DND-41 (cell line): ENCODE results near the gene CPT1A.

ENCODE experiments used
- ATAC-seq: fragments of 200-7000 bp; cut with Tn5 transposase; 3 replicates; pipeline ENCODE4 v1.9.1; 2021; ENCODE audit warnings: low read depth; ENCODE audit not compliant: insufficient read depth
- DNase-seq: peaks from one replicate; pipeline ENCODE4 v3.0.0-alpha.2; 2020
- H2AFZ ChIP-seq: 2 replicates; pipeline ENCODE4 v1.6.0; 2012; ENCODE audit warnings: low read depth, low read length
- H3K27ac ChIP-seq: 2 replicates; pipeline ENCODE4 v1.5.1; 2012; ENCODE audit warnings: low read length, inconsistent platforms
- H3K27me3 ChIP-seq: fragments of 200-600 bp; sonication (generic); 2 replicates; pipeline ENCODE4 v1.6.0; 2012; ENCODE audit warnings: low read length, mild to moderate bottlenecking, inconsistent platforms; ENCODE audit not compliant: insufficient read depth, poor library complexity
- H3K36me3 ChIP-seq: 2 replicates; pipeline ENCODE4 v1.5.1; 2012; ENCODE audit warnings: low read length, inconsistent platforms; ENCODE audit not compliant: insufficient read depth
- H3K4me1 ChIP-seq: 2 replicates; pipeline ENCODE4 v1.5.1; 2012; ENCODE audit warnings: mild to moderate bottlenecking, low read length; ENCODE audit not compliant: insufficient read depth
- H3K4me2 ChIP-seq: 2 replicates; pipeline ENCODE4 v1.6.0; 2012; ENCODE audit warnings: mild to moderate bottlenecking, moderate library complexity, low read length, inconsistent platforms; ENCODE audit not compliant: insufficient read depth
- H3K4me3 ChIP-seq, 2 experiments: fragments of 200-600 bp in 1 of 2; shearing (Covaris generic) in 1 of 2; 2 replicates each; pipeline ENCODE4 v1.5.1; 2012 to 2016; ENCODE audit warnings: inconsistent platforms in 2 of 2, low read length in 2 of 2, mild to moderate bottlenecking in 2 of 2, low read depth in 1 of 2, moderate library complexity in 1 of 2
- H3K79me2 ChIP-seq: 2 replicates; pipeline ENCODE4 v1.6.0; 2012; ENCODE audit warnings: low read length, inconsistent platforms; ENCODE audit not compliant: insufficient read depth
- H3K9ac ChIP-seq: 2 replicates; pipeline ENCODE4 v1.6.0; 2012; ENCODE audit warnings: low read depth, mild to moderate bottlenecking, inconsistent platforms, low read length, moderate library complexity
- H3K9me3 ChIP-seq: 2 replicates; pipeline ENCODE4 v1.5.1; 2012; ENCODE audit warnings: low read length, moderate library complexity, mild to moderate bottlenecking, inconsistent platforms; ENCODE audit not compliant: insufficient read depth, severe bottlenecking
- H4K20me1 ChIP-seq: 2 replicates; pipeline ENCODE4 v1.6.0; 2012; ENCODE audit warnings: low read length; ENCODE audit not compliant: insufficient read depth
- CTCF ChIP-seq: IDR thresholded peaks from 2 replicates; pipeline ENCODE4 v1.5.1; 2012; ENCODE audit warnings: borderline replicate concordance, low read length, moderate library complexity, mild to moderate bottlenecking; ENCODE audit not compliant: poor library complexity, severe bottlenecking; ENCODE audit errors: extremely low read depth
- EZH2 ChIP-seq: IDR thresholded peaks from 3 replicates; pipeline ENCODE4 v1.6.1; 2012; ENCODE audit warnings: borderline replicate concordance, low read depth, mild to moderate bottlenecking, moderate library complexity, low read length, inconsistent platforms; ENCODE audit not compliant: severe bottlenecking

The CPT1A gene

GRCh38 chr11:68783216-68783821 is 58.4 kb downstream of the CPT1A start:
- no peak overlapping the region for H2AFZ ChIP-seq
- no peak overlapping the region for H3K4me3 ChIP-seq
- H3K4me2 ChIP-seq = no peak overlapping the region
- no peak overlapping the region for H3K27ac ChIP-seq
- H3K9me3 ChIP-seq = no peaks in the 10 kb centered on the region
- no peak for ATAC-seq
- H3K27me3 ChIP-seq = no peaks in the 10 kb centered on the region
- no peaks in the 10 kb centered on the region; the same call in 1 of the 2 replicates for H4K20me1 ChIP-seq
- no peaks in the 10 kb centered on the region for H3K79me2 ChIP-seq
- H3K9ac ChIP-seq = no peak overlapping the region
- H3K36me3 ChIP-seq = peaks cover 58% of the 10 kb centered on the region
- TF ChIP-seq CTCF (no peak), EZH2 (no peak)
- no peak for DNase-seq
- H3K4me1 ChIP-seq = no peaks in the 10 kb centered on the region

GRCh38 chr11:68782711-68783110 is 59.0 kb downstream of the CPT1A start:
- ATAC-seq = no peak
- H3K4me3 ChIP-seq = no peak overlapping the region

GRCh38 chr11:68780829-68781228 is 60.9 kb downstream of the CPT1A start:
- Histone ChIP-seq H3K4me2 (no peak overlapping the region), H3K9me3 (no peaks in the 10 kb centered on the region), H3K27ac (no peak overlapping the region), H3K27me3 (no peaks in the 10 kb centered on the region), H3K36me3 (peaks cover 77% of the 10 kb centered on the region), H3K4me3 (no peak overlapping the region), H4K20me1 (no peaks in the 10 kb centered on the region; the same call in 1 of the 2 replicates), H3K9ac (no peak overlapping the region), H3K79me2 (no peaks in the 10 kb centered on the region), H2AFZ (no peak overlapping the region), H3K4me1 (no peaks in the 10 kb centered on the region)
- no peak for TF ChIP-seq EZH2
- no peak for TF ChIP-seq CTCF
- ATAC-seq (peak; percentile 44; the same call in 1 of the 3 replicates), DNase-seq (peak; percentile 13)

More at GRCh38 chr11:68782711-68783110, 59.0 kb downstream of the CPT1A start:
- H3K36me3 ChIP-seq = peaks cover 63% of the 10 kb centered on the region
- DNase-seq = no peak
- TF ChIP-seq EZH2 (no peak), CTCF (no peak)
- no peak overlapping the region for H3K27ac ChIP-seq
- H4K20me1 ChIP-seq = no peaks in the 10 kb centered on the region; the same call in 1 of the 2 replicates
- H3K9ac ChIP-seq = no peak overlapping the region
- no peaks in the 10 kb centered on the region for H3K27me3 ChIP-seq
- no peaks in the 10 kb centered on the region for H3K4me1 ChIP-seq
- H2AFZ ChIP-seq = no peak overlapping the region
- no peaks in the 10 kb centered on the region for H3K9me3 ChIP-seq
- no peaks in the 10 kb centered on the region for H3K79me2 ChIP-seq
- H3K4me2 ChIP-seq = no peak overlapping the region

- Histone ChIP-seq H3K27ac (no peak overlapping the region), H3K79me2 (no peaks in the 10 kb centered on the region), H3K4me1 (no peaks in the 10 kb centered on the region), H3K9me3 (no peaks in the 10 kb centered on the region), H3K36me3 (peaks cover 76% of the 10 kb centered on the region), H3K4me2 (no peak overlapping the region), H2AFZ (no peak overlapping the region), H3K4me3 (no peak overlapping the region), H3K27me3 (no peaks in the 10 kb centered on the region), H4K20me1 (no peaks in the 10 kb centered on the region), H3K9ac (no peak overlapping the region)
- TF ChIP-seq EZH2 (no peak), CTCF (no peak)
- ATAC-seq (no peak), DNase-seq (no peak)
These were observed 63.5 kb downstream of the CPT1A start for GRCh38 chr11:68778205-68778604.
